ENCODE measurements around the gene RHBDL3. TPM values are rescaled to one million over a fixed set of nuclear protein-coding genes. Genes with fewer than 3 reads are reported as not detected.

RHBDL3 gene
- total RNA-seq, 2 donors from 2014 or later, result 0.26 to 0.66 TPM

GRCh38 chr17:32264140-32264799 lies 1.4 kb upstream of the RHBDL3 start:
- Histone ChIP-seq H3K4me1 (peaks cover 25% of the 10 kb centered on the region), H3K27ac (no peak overlapping the region), H3K36me3 (replicated peaks in 1 of 2; ENCODE audit: insufficient read depth in 1 of 2, low read depth in 2 of 2) (no peaks in the 10 kb centered on the region), H3K4me3 (no peak overlapping the region), H3K9me3 (no peaks in the 10 kb centered on the region), H3K27me3 (peaks cover 0 to 11% of the 10 kb centered on the region in 2 donors)
- no peak for DNase-seq
- 50 to 65% methylated on average over 5 to 6 of the region's 6 CpGs for WGBS, 2 donors
- TF ChIP-seq POLR2A (IDR thresholded peaks at IDR 0.05), result no peak
- no peak for TF ChIP-seq CTCF (IDR thresholded peaks at IDR 0.05)
- ATAC-seq, result no peak
- intact Hi-C loops (cut with DNase I), result no loop called here

GRCh38 chr17:32264823-32265191 lies 825 bp upstream of the RHBDL3 start:
- Histone ChIP-seq H3K4me3 (no peak overlapping the region), H3K4me1 (peaks cover 25% of the 10 kb centered on the region), H3K9me3 (no peaks in the 10 kb centered on the region), H3K27ac (no peak overlapping the region), H3K36me3 (replicated peaks in 1 of 2; ENCODE audit: insufficient read depth in 1 of 2, low read depth in 2 of 2) (no peaks in the 10 kb centered on the region), H3K27me3 (peaks cover 0 to 11% of the 10 kb centered on the region in 2 donors)
- no peak for TF ChIP-seq CTCF (IDR thresholded peaks at IDR 0.05)
- no peak for TF ChIP-seq POLR2A (IDR thresholded peaks at IDR 0.05)
- intact Hi-C loops (cut with DNase I), result no loop called here
- WGBS, 2 donors, result 39 to 49% methylated on average over 8 of the region's 8 CpGs
- no peak for ATAC-seq
- no peak for DNase-seq

- Histone ChIP-seq H3K36me3 (replicated peaks in 1 of 2; ENCODE audit: insufficient read depth in 1 of 2, low read depth in 2 of 2) (no peaks in the 10 kb centered on the region), H3K4me3 (peak overlapping the region in 1 of 2 donors; percentile 27), H3K27me3 (peaks cover 0 to 11% of the 10 kb centered on the region in 2 donors), H3K9me3 (no peaks in the 10 kb centered on the region), H3K4me1 (peaks cover 25% of the 10 kb centered on the region), H3K27ac (no peak overlapping the region)
- ATAC-seq (peak; percentile 12), DNase-seq (no peak)
- intact Hi-C loops (cut with DNase I), result no loop called here
- TF ChIP-seq POLR2A (IDR thresholded peaks at IDR 0.05), result no peak
- 0% methylated on average over 46 of the region's 55 CpGs; no CpG with 5 or more reads in 1 of the 2 donors for WGBS, 2 donors
Observed at GRCh38 chr17:32266051-32266388, 388 bp downstream of the RHBDL3 start.

GRCh38 chr17:32266389-32267301 lies 1.0 kb downstream of the RHBDL3 start:
- peak; percentile 24 for ATAC-seq
- Histone ChIP-seq H3K27ac (no peak overlapping the region), H3K4me3 (peak overlapping the region in 1 of 2 donors; percentile 27)

More at GRCh38 chr17:32266389-32267301, 1.0 kb downstream of the RHBDL3 start:
- 2 to 21% methylated on average over 8 to 78 of the region's 78 CpGs for WGBS, 2 donors
- intact Hi-C loops (cut with DNase I), result no loop called here
- DNase-seq, result peak in 2 of 4 donors; percentile 19 to 24
- Histone ChIP-seq H3K9me3 (no peaks in the 10 kb centered on the region), H3K36me3 (replicated peaks in 1 of 2; ENCODE audit: insufficient read depth in 1 of 2, low read depth in 2 of 2) (no peaks in the 10 kb centered on the region), H3K27me3 (peaks cover 0 to 11% of the 10 kb centered on the region in 2 donors), H3K4me1 (peaks cover 20% of the 10 kb centered on the region)
- TF ChIP-seq CTCF (IDR thresholded peaks at IDR 0.05) (no peak), POLR2A (IDR thresholded peaks at IDR 0.05) (no peak)
